Left ventricle myocardium inferior (tissue), 1 donor: Measurements from ENCODE around the gene CRTC1. TPM values are rescaled to one million over a fixed set of nuclear protein-coding genes. Genes with fewer than 3 reads are reported as not detected.

ENCODE experiments used
- DNase-seq: peaks from one replicate; pipeline ENCODE4 v3.0.0-alpha.2; 2020
- H3K27ac ChIP-seq: fragments of 200-600 bp; replicated peaks from 2 replicates; pipeline ENCODE4 v1.8.0; 2021
- H3K27me3 ChIP-seq: fragments of 200-600 bp; 2 replicates; pipeline ENCODE4 v1.8.0; 2021; ENCODE audit warnings: low read depth
- H3K36me3 ChIP-seq: fragments of 200-600 bp; 2 replicates; pipeline ENCODE4 v1.8.0; 2021
- H3K4me1 ChIP-seq: fragments of 200-600 bp; 2 replicates; pipeline ENCODE4 v1.8.0; 2021
- H3K4me3 ChIP-seq: fragments of 200-600 bp; 2 replicates; pipeline ENCODE4 v1.8.0; 2021; ENCODE audit warnings: mild to moderate bottlenecking, moderate library complexity
- H3K9me3 ChIP-seq: fragments of 200-600 bp; replicated peaks from 2 replicates; pipeline ENCODE4 v1.8.0; 2021
- CTCF ChIP-seq: fragments of 200-600 bp; IDR thresholded peaks from 2 replicates; pipeline ENCODE4 v1.8.0; 2021; ENCODE audit warnings: antibody characterized with exemption, mild to moderate bottlenecking, borderline replicate concordance
- intact Hi-C: fragments of 100-400 bp; cut with micrococcal nuclease; formaldehyde crosslinking; loops from one replicate; pipeline ENCODE4 v1.11.0; 2022
- total RNA-seq: library from RNA; stranded (reverse); fragmentation: NEBNext Ultra II Directional; extraction: Animal tissue kit (Norgen Biotek cat#: 25700); gene quantifications from one replicate; pipeline ENCODE4 v1.2.1, GENCODE V29; 2021
- donor health status: DM: no; HTN: yes; CAD: no; lungs with severe emphysema.

CRTC1 gene
- total RNA-seq, 1 donor from 2014 or later, result 9.7 TPM

GRCh38 chr19:18718015-18718526 is 34.6 kb downstream of the CRTC1 start:
- intact Hi-C loops, result no loop called here
- H3K4me1 ChIP-seq, result peaks cover 32% of the 10 kb centered on the region
- H3K9me3 ChIP-seq, result no peaks in the 10 kb centered on the region
- no peaks in the 10 kb centered on the region for H3K27me3 ChIP-seq
- no peak overlapping the region for H3K4me3 ChIP-seq
- no peak for TF ChIP-seq CTCF
- no peak for DNase-seq
- H3K27ac ChIP-seq, result no peak overlapping the region
- H3K36me3 ChIP-seq, result peaks cover 6% of the 10 kb centered on the region

DNA sequence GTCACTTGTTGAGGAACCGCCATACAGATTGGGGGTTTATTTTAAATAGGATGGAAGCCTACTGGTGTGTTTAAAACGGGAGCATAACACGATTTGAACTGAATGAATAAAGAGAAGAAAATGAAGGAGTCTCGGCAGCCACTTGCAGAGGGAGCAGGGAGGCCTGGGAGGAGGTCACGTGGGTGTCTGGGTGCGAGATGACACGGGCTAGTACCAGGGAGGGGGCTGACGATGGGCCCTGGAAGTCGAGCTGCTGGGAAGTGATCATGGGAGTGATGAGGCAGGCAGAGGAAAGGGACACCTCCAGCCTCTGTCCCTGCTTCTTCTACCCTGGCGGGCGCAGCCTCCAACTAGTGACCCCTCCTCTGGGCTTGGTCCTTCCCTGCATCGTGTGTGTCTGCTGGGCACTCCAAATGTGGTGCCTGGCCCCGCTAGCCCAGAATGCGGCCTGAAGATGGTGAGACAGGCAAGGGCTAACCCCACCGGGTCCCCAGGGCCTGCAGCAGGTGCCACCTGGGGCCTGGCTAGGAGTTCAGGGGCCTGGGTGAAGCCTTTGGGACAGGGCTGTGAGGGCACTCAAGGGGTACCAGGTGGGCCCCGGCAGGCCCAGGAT is 35.5 kb downstream of the CRTC1 start:
- no peaks in the 10 kb centered on the region for H3K9me3 ChIP-seq
- H3K36me3 ChIP-seq, result peaks cover 6% of the 10 kb centered on the region
- H3K4me1 ChIP-seq, result peaks cover 23% of the 10 kb centered on the region
- TF ChIP-seq CTCF, result no peak
- H3K27me3 ChIP-seq, result no peaks in the 10 kb centered on the region
- no peak for DNase-seq
- intact Hi-C loops, result no loop called here
- H3K27ac ChIP-seq, result no peak overlapping the region
- no peak overlapping the region for H3K4me3 ChIP-seq

DNA sequence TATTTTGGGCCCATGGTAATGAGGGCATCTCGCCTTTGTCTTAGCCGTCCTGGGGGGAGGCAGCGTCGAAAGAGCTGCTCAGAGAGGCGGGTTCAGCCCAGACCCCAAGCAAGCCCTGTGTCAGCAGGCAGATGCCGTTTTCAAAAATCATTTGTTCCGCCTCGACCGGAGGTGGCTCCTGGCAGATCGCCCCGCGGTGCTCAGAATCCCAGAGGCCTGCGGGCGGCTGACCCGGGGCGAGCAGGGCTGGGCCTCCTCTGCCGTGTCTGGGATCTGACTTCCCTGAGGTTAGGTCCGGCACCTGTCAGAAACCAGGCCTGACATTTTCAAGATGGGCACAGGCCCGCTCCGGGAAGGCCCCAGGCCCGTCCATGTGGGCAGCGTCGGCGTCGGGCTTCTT is 36.1 kb downstream of the CRTC1 start:
- no peaks in the 10 kb centered on the region for H3K27me3 ChIP-seq
- peaks cover 21% of the 10 kb centered on the region for H3K4me1 ChIP-seq
- intact Hi-C loops, result no loop called here
- H3K27ac ChIP-seq, result no peak overlapping the region
- no peak for DNase-seq
- TF ChIP-seq CTCF, result no peak
- H3K36me3 ChIP-seq, result peaks cover 6% of the 10 kb centered on the region
- H3K4me3 ChIP-seq, result no peak overlapping the region
- no peaks in the 10 kb centered on the region for H3K9me3 ChIP-seq

GRCh38 chr19:18723871-18724377 is 40.4 kb downstream of the CRTC1 start:
- H3K27me3 ChIP-seq, result no peaks in the 10 kb centered on the region
- intact Hi-C loops, result no loop called here
- TF ChIP-seq CTCF, result no peak
- no peaks in the 10 kb centered on the region for H3K9me3 ChIP-seq
- H3K27ac ChIP-seq, result no peak overlapping the region
- peaks cover 6% of the 10 kb centered on the region for H3K36me3 ChIP-seq
- H3K4me1 ChIP-seq, result peaks cover 9% of the 10 kb centered on the region
- no peak overlapping the region for H3K4me3 ChIP-seq
- no peak for DNase-seq

DNA sequence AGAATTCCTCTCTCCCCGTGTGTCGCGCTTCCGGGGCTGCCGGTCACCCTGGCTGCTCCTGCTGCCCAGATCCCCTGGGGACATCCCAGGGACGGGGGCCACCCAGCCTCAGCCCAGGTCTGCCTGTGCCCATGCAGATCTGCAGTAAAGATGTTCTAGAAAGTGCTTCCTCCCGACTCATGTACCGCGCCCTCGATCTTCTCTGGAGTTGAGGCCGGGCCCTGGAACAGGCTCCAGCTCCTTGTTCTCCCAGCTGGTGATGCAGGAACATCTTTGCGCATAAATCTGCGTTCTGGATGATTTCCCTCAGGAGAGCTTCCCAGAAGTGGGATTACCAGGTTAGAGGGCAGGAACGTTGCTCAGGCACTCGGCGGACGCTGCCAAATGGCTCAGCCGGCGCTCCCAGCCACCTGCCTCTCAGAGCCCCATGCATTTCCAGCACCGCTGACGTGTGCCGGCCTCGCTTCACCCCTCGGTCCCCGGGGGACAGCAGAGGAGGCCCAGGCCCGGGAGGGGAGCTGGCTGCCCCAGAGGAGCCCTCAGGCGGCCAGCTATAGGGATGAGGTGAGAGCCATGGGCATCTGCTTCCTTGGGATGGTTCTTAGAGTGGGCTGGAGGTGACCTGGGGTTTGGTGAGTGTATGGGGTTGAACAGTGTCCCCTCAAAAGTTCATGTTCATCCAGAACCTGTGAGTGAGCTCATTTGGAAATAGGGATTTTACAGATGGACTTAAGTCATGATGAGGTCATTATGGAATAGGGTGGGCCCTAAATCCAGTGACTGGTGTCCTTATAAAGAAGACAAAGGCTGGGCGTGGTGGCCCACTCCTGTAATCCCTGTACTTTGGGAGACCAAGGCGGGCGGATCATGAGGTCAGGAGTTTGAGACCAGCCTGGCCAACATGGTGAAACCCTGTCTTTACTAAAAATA is 42.6 kb downstream of the CRTC1 start:
- Histone ChIP-seq H3K36me3 (peaks cover 6% of the 10 kb centered on the region), H3K9me3 (no peaks in the 10 kb centered on the region), H3K27me3 (no peaks in the 10 kb centered on the region), H3K4me1 (no peaks in the 10 kb centered on the region), H3K27ac (no peak overlapping the region), H3K4me3 (no peak overlapping the region)
- intact Hi-C loops, result no loop called here
- DNase-seq, result no peak
- no peak for TF ChIP-seq CTCF
